COLO668 (cell line): ENCODE data around the gene ZNF254.
"Not testable (repeated sequence)": the region's sequence is repeated elsewhere in the genome, so short reads cannot be mapped to it uniquely, and the experiment has no call there.

ENCODE experiments used
- DNase-seq: peaks from one replicate; lab custom pipeline; 2025; ENCODE audit not compliant: unreplicated experiment; lab: John Stamatoyannopoulos, UW

Gene ZNF254

GRCh38 chr19:24071078-24071477 lies 15.9 kb upstream of the ZNF254 start:
- DNase-seq = no peak

GRCh38 chr19:24072720-24073119 lies 14.3 kb upstream of the ZNF254 start:
- DNase-seq = no peak

- no peak for DNase-seq
Measured at GRCh38 chr19:24073807-24074206, 13.2 kb upstream of the ZNF254 start.

GRCh38 chr19:24074720-24075454 lies 12.1 kb upstream of the ZNF254 start:
- DNase-seq = no peak

- not testable (repeated sequence) for DNase-seq
Measured at GRCh38 chr19:24075530-24075929, 11.5 kb upstream of the ZNF254 start.

GRCh38 chr19:24078680-24079079 lies 8.3 kb upstream of the ZNF254 start:
- DNase-seq = no peak

GRCh38 chr19:24081056-24081455 lies 5.9 kb upstream of the ZNF254 start:
- DNase-seq = no peak

GRCh38 chr19:24098359-24098758 lies 11.4 kb downstream of the ZNF254 start:
- DNase-seq = no peak

GRCh38 chr19:24099829-24100228 lies 12.8 kb downstream of the ZNF254 start:
- no peak for DNase-seq

- not testable (repeated sequence) for DNase-seq
Measured at GRCh38 chr19:24100597-24100996, 13.6 kb downstream of the ZNF254 start.

- DNase-seq = no peak
Measured at GRCh38 chr19:24101459-24102115, 14.6 kb downstream of the ZNF254 start.

GRCh38 chr19:24127601-24128000 lies 40.6 kb downstream of the ZNF254 start:
- no peak for DNase-seq

GRCh38 chr19:24140099-24140498 lies 53.1 kb downstream of the ZNF254 start:
- peak; percentile 1 for DNase-seq

- no peak for DNase-seq
Measured at GRCh38 chr19:24140591-24140990, 53.6 kb downstream of the ZNF254 start.

- no peak for DNase-seq
Measured at GRCh38 chr19:24141612-24142011, 54.6 kb downstream of the ZNF254 start.

- DNase-seq = no peak
Measured at GRCh38 chr19:24142771-24143170, 55.8 kb downstream of the ZNF254 start.

GRCh38 chr19:24159707-24160106 lies 72.7 kb downstream of the ZNF254 start:
- DNase-seq = peak; percentile 1

GRCh38 chr19:24166055-24166454 lies 79.1 kb downstream of the ZNF254 start:
- DNase-seq = no peak

GRCh38 chr19:24173882-24174281 lies 86.9 kb downstream of the ZNF254 start:
- DNase-seq = no peak

GRCh38 chr19:24177686-24178085 lies 90.7 kb downstream of the ZNF254 start:
- no peak for DNase-seq

GRCh38 chr19:24178207-24178606 lies 91.2 kb downstream of the ZNF254 start:
- DNase-seq = no peak
